IPS-18c (cell line): ENCODE results near the gene LPP.

Experiments used
- H3K4me3 ChIP-seq: 2 replicates; pipeline ENCODE4 v1.7.0; 2013; ENCODE audit warnings: low read depth, mild to moderate bottlenecking, low read length, moderate library complexity; ENCODE audit not compliant: insufficient read depth
- H3K9me3 ChIP-seq: one replicate; pipeline ENCODE4 v1.6.1; 2013; ENCODE audit warnings: mild to moderate bottlenecking, low read length, moderate library complexity; ENCODE audit not compliant: control insufficient read depth, insufficient read depth

LPP gene

GRCh38 chr3:188242436-188243123 lies 88.6 kb downstream of the LPP start:
- H3K9me3 ChIP-seq = no peaks in the 10 kb centered on the region
- H3K4me3 ChIP-seq = no peak overlapping the region

GRCh38 chr3:188243124-188243795 lies 89.3 kb downstream of the LPP start:
- no peak overlapping the region for H3K4me3 ChIP-seq
- no peaks in the 10 kb centered on the region for H3K9me3 ChIP-seq

GRCh38 chr3:188244395-188244861 lies 90.5 kb downstream of the LPP start:
- H3K9me3 ChIP-seq = no peaks in the 10 kb centered on the region
- no peak overlapping the region for H3K4me3 ChIP-seq

- no peak overlapping the region for H3K4me3 ChIP-seq
- H3K9me3 ChIP-seq = no peaks in the 10 kb centered on the region
Measured at GRCh38 chr3:188246905-188247304, 92.9 kb downstream of the LPP start.

- Histone ChIP-seq H3K4me3 (no peak overlapping the region), H3K9me3 (no peaks in the 10 kb centered on the region)
Measured at GRCh38 chr3:188248036-188248561, 94.1 kb downstream of the LPP start.

- no peaks in the 10 kb centered on the region for H3K9me3 ChIP-seq
- no peak overlapping the region for H3K4me3 ChIP-seq
Measured at GRCh38 chr3:188253123-188253793, 99.3 kb downstream of the LPP start.

GRCh38 chr3:188253800-188254452 lies 100.0 kb downstream of the LPP start:
- Histone ChIP-seq H3K4me3 (no peak overlapping the region), H3K9me3 (no peaks in the 10 kb centered on the region)

GRCh38 chr3:188254520-188255070 lies 100.6 kb downstream of the LPP start:
- Histone ChIP-seq H3K9me3 (no peaks in the 10 kb centered on the region), H3K4me3 (no peak overlapping the region)

- Histone ChIP-seq H3K9me3 (no peaks in the 10 kb centered on the region), H3K4me3 (no peak overlapping the region)
Measured at GRCh38 chr3:188255190-188255589, 101.2 kb downstream of the LPP start.

- H3K4me3 ChIP-seq = no peak overlapping the region
- H3K9me3 ChIP-seq = no peaks in the 10 kb centered on the region
Measured at GRCh38 chr3:188256758-188257157, 102.8 kb downstream of the LPP start.

GRCh38 chr3:188257384-188258026 lies 103.5 kb downstream of the LPP start:
- Histone ChIP-seq H3K9me3 (no peaks in the 10 kb centered on the region), H3K4me3 (no peak overlapping the region)

- no peak overlapping the region for H3K4me3 ChIP-seq
- no peaks in the 10 kb centered on the region for H3K9me3 ChIP-seq
Measured at GRCh38 chr3:188259191-188259590, 105.2 kb downstream of the LPP start.

GRCh38 chr3:188259596-188259995 lies 105.6 kb downstream of the LPP start:
- Histone ChIP-seq H3K4me3 (no peak overlapping the region), H3K9me3 (no peaks in the 10 kb centered on the region)

- no peak overlapping the region for H3K4me3 ChIP-seq
Measured at GRCh38 chr3:188261011-188261410, 107.1 kb downstream of the LPP start.

GRCh38 chr3:188262488-188262887 lies 108.5 kb downstream of the LPP start:
- no peak overlapping the region for H3K4me3 ChIP-seq
- no peaks in the 10 kb centered on the region for H3K9me3 ChIP-seq

More at GRCh38 chr3:188261011-188261410, 107.1 kb downstream of the LPP start:
- H3K9me3 ChIP-seq = no peaks in the 10 kb centered on the region

GRCh38 chr3:188262913-188263683 lies 109.1 kb downstream of the LPP start:
- Histone ChIP-seq H3K4me3 (no peak overlapping the region), H3K9me3 (no peaks in the 10 kb centered on the region)
